ENCODE results near the gene SLC4A5.
A peak's percentile ranks its signal among the peaks of the same experiment; 100 is the strongest.

The SLC4A5 gene

GRCh38 chr2:74327199-74327598, 16.0 kb downstream of the SLC4A5 start:
- no peak for DNase-seq (ENCODE audit: low read depth)
- TF ChIP-seq CTCF (conservative IDR thresholded peaks at IDR 0.05; ENCODE audit: control insufficient read depth, insufficient read depth, low read depth, low read length), result no peak
- H3K4me3 ChIP-seq (ENCODE audit: control insufficient read depth, low read depth, low read length), result no peak overlapping the region

- H3K4me3 ChIP-seq (ENCODE audit: control insufficient read depth, low read depth, low read length), result no peak overlapping the region
- TF ChIP-seq CTCF (conservative IDR thresholded peaks at IDR 0.05; ENCODE audit: control insufficient read depth, insufficient read depth, low read depth, low read length), result no peak
- DNase-seq (ENCODE audit: low read depth), result no peak
Measured at GRCh38 chr2:74325815-74326214, 17.4 kb downstream of the SLC4A5 start.

DNA sequence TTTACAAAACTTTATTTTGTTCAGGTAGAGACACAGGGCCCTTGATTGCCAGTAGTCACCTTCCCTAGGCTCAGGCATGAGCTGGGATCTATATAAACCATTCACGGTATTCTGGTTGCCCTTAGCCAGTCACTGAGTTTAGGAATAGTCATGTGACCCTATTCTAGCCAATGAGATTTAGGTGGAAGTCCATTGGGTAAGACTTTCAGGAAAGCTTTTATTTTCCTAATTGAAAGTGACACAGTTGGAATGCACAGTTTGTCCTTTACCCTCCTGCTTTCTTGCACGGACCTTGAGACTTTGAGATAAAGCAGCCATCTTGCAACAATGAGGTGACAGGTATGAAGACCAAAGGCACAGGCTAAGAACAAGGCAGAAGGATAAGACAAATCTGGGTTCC, 21.5 kb downstream of the SLC4A5 start:
- no peak overlapping the region for H3K4me3 ChIP-seq (ENCODE audit: control insufficient read depth, low read depth, low read length)
- peak; percentile 1 for DNase-seq (ENCODE audit: low read depth)
- TF ChIP-seq CTCF (conservative IDR thresholded peaks at IDR 0.05; ENCODE audit: control insufficient read depth, insufficient read depth, low read depth, low read length), result no peak

- no peak for TF ChIP-seq CTCF (conservative IDR thresholded peaks at IDR 0.05; ENCODE audit: control insufficient read depth, insufficient read depth, low read depth, low read length)
- DNase-seq (ENCODE audit: low read depth), result no peak
- no peak overlapping the region for H3K4me3 ChIP-seq (ENCODE audit: control insufficient read depth, low read depth, low read length)
Measured at GRCh38 chr2:74317701-74318100, 25.5 kb downstream of the SLC4A5 start.

DNA sequence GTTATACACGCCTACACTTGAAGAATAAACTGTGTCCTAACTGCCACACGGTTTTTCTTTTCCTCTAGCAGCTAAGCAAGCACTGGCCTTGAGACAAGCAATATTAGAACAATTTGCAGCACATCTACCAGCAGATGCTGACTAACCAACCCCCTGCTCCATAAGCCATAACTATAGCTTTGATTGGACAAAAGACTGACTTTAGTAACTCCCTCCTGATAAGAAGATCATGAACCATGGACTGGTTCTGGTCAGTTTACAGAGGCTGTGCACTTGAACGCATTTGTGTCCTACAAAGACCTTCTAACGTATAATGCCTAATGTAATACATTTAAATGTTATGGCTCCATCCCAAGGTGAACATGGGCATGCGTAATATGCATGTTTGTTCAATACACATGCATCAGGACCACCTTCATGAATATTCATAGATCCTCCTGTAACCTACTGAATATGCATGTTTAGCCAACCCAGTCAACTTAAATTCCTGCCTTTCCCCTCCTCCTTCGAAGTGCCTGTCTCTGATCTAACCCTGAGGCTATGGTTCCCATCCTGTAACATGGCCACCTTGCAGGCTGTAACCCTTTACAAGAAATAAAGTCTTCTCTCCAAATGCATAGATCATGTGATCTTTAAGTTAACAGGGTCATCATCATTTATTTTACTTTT, 26.5 kb downstream of the SLC4A5 start:
- no peak for DNase-seq (ENCODE audit: low read depth)
- H3K4me3 ChIP-seq (ENCODE audit: control insufficient read depth, low read depth, low read length), result no peak overlapping the region
- no peak for TF ChIP-seq CTCF (conservative IDR thresholded peaks at IDR 0.05; ENCODE audit: control insufficient read depth, insufficient read depth, low read depth, low read length)

GRCh38 chr2:74314107-74314506, 29.1 kb downstream of the SLC4A5 start:
- TF ChIP-seq CTCF (conservative IDR thresholded peaks at IDR 0.05; ENCODE audit: control insufficient read depth, insufficient read depth, low read depth, low read length), result no peak
- DNase-seq (ENCODE audit: low read depth), result no peak
- no peak overlapping the region for H3K4me3 ChIP-seq (ENCODE audit: control insufficient read depth, low read depth, low read length)

DNA sequence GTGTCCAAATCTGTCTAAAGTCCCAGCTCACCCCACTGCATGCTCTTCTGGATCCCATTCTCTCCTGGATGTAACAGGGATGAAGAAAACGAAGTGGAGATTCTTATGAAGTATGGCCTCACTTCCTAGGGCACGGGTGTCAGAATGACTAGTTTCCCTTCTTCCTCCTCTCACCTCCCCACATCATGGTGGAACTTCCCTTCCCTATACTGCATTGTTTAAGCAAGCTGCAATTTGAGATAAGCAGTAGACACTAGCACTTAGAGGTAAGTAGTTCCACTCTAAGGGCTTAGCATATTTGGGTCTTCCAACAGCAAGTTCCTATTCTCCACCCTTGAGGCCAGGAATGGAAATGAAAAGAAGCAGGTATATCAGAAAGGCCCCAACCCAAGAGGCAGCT, 29.7 kb downstream of the SLC4A5 start:
- TF ChIP-seq CTCF (conservative IDR thresholded peaks at IDR 0.05; ENCODE audit: control insufficient read depth, insufficient read depth, low read depth, low read length), result no peak

More for the DNA sequence above, 29.7 kb downstream of the SLC4A5 start:
- no peak for DNase-seq (ENCODE audit: low read depth)
- no peak overlapping the region for H3K4me3 ChIP-seq (ENCODE audit: control insufficient read depth, low read depth, low read length)
